GM18907 (cell line): ENCODE results near the gene RSRC1.
A peak's percentile ranks its signal among the peaks of the same experiment; 100 is the strongest.
"Not testable (repeated sequence)": the region's sequence is repeated elsewhere in the genome, so short reads cannot be mapped to it uniquely, and the experiment has no call there.

ENCODE experiments used
- ATAC-seq: cut with Tn5 transposase; IDR thresholded peaks from one replicate; pipeline ENCODE4 v1.9.1; 2021; ENCODE audit warnings: mild to moderate bottlenecking, moderate library complexity; ENCODE audit not compliant: unreplicated experiment

RSRC1 gene

DNA sequence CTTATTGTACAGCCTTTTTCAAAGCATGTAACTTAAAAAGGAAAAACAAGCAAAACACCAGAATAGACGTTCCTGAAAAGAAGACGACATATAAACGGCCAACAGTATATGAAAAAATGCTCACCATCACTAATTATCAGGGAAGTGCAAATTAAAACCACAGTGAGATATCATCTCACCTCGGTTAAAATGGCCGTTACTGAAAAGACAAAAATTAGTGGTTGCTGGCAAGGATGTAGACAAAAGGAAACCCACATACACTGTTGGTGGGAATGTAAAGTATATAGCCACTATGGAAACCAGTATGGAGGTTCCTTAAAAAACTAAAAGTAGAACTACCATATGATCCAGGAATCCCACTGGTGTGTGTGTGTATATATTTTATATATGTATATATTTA, 396.6 kb downstream of the RSRC1 start:
- no peak for ATAC-seq

DNA sequence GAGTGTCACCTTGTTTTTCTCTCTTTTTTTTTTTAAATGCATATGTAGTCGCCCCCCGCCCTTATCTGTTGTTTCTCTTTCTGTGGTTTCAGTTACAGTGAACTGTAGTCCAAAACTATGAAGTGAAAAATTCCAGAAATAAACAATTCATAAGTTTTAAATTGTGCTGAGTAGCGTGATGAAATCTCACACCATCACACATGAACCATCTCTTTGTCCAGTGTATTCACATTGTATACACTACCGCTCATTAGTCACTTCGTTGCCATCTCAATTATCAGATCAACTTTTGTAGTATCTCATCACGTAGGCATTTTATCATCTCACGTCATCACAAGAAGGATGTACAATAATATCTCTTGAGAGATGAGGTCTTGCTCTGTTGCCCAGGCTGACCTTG, 398.6 kb downstream of the RSRC1 start:
- ATAC-seq = no peak

DNA sequence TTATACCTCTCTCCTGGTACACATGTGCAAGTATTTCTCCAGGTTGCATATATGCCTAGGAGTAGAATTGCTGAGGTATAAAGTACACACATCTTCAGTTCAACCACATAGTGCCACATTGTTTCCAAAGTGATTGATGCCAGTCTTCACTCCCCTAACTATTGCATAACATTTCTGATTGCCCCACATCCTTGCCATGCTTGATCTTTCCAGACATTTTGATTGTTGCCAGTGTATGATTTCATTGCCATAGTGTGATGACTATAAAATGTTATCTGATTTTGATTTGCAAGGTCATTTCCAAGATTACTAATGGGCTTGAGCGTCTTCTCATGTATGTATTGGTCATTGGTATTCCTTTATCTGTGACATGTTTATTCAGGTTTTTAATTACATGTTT, 400.0 kb downstream of the RSRC1 start:
- ATAC-seq = no peak

DNA sequence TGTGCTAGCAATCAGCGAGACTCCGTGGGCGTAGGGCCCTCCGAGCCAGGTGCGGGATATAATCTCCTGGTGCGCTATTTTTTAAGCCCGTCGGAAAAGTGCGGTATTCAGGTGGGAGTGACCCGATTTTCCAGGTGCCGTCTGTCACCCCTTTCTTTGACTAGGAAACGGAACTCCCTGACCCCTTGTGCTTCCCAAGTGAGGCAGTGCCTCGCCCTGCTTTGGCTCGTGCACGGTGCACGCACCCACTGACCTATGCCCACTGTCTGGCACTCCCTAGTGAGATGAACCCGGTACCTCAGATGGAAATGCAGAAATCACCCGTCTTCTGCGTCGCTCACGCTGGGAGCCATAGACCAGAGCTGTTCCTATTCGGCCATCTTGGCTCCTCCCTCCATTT, 406.8 kb downstream of the RSRC1 start:
- not testable (repeated sequence) for ATAC-seq

DNA sequence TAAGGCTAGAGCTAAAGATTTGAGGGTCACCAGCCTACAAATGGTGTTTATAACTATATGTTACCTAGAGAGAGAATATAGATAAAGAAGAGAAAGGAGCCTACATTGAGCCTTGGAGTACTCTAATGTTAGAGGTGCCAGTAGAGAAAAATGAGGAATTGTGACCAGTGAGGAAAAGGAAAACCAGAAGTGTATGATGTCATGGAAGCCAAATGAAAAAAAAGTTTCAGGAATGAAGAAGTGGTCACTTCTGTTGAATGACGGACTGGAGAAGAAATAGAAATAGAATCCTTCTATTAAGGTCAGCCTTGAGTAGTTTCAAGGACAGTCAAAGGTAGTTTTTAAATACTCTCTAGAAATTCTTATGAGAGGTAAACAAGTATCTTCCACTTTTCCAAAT, 409.9 kb downstream of the RSRC1 start:
- no peak for ATAC-seq

DNA sequence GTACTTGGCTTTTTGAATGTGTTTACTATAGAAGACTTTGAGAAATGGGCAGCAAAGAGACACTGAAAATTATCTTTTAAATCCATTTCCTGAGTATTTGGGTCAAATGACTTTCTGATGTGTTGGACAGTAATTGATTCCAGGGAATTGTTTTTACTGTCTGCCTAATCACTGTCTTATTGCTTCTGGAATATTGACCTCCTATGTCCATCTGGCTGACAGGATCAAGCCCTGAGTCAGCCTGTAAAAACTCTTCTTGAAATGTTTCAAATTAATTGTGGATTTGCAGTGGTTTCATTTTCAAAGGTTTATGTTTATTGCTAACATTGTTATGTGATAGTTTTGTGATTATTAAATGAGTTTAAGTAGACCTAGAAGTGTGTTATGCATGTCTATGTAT, 410.5 kb downstream of the RSRC1 start:
- no peak for ATAC-seq

DNA sequence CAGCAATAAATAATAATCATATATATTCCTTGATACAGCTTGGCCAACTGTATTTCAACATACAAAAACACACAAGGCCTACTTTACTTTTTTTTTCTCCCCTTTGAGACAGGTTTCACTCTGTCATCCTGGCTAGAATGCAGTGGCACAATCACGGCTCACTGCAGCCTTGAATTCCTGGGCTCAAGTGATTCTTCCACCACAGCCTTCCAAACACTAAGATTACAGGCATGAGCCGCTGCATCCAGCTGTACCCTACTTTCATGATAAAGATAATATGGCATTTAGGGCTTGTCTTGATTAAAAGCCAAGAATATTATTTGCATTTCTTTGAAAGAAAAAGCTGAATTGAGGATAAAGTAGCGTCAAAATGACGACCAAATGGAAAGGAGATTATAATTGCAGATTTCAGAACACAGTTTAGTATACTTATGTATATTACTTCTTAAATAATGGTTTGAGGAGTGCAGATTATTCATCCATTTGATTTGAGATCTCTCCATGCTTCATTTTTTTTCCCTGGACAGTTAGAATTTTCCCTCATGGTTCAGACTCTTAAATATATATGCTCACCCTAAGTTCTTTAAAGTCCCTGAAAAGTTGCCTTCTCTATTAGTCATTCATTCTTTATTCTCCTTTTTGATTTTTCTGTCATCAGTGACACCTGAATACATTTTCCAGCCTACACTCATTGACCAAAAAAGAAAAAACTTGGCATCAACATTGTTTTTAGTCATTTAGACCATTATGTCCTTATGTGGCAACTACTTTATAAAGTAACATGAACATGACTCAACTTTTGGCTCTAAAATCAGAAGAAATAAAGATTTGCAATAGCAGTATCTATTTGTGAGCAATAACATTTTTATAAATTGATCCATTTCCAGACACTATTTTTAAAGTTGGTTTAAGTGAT, 412.6 kb downstream of the RSRC1 start:
- no peak for ATAC-seq

DNA sequence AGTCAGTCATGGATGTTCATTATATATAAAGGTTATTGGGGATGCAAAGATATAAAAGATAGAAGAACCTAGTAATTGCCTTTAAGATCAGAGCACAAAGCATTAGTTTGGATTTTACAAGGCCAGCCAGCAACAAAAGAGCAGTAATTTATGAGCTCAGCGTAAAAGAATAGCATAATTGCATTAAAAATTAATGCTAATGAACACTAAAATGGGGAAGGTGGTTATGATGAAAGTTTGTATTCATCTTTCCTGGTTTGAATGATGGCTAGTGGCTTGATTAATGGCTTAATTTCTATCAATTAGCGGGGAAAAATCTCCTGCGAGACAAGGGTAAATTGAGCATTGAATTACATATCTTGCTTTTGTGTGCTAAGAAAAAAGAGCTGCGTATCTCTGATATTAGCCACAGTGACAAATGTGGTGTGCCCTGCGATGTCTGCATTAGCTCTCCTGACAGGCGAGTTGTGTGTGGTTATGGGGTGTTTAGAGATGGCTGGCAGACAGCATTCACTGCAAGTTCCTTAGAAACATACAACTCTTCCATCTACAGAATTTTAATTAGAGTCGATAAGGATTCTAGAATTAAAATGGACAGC, 418.3 kb downstream of the RSRC1 start:
- no peak for ATAC-seq

DNA sequence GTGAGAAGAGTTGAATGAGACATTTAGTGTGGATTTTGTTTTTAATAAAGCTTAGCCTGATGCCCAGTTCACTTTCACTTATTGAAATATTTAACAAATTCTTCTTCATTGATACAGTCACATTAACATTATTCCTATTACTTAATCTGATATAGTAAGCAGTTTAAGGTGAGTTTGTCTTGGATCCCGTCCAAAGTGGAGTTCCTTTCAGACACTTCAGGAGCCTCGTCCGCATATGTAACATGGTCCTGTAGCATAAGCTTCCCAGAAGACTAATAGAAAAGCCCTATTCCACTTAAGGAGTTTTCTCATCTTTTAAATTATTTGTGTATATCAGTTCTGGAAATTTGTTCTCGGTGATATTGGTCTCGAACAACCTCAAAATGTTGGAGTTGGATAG, 421.4 kb downstream of the RSRC1 start:
- ATAC-seq = no peak

DNA sequence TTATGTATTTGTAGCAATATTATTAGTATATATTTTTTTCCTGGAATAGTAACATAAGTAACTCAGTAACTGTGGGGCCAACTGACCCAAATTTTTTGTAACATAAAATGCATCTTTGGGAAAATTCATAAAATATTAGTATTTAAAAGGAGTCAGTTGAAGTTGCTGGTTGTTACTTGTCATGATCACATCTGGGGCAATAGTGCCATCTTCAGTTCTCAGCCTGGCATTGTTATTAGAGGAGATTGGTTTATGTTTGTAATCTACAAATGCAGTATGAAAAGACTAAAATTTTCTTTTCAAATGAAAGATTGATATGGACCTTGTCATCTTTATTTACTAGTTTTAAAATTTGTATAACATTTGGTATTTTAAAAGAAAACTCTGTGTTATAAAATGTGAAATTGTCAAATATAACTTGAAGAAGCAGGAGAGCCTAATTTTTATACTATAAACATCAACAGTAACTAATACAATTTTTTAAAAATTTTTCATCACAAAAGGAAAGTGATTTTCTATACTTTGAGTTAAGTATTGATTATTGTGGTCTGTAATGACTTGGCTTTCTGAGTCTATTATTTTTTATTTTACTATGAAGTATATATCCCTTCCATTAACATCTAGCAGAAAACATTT, 422.3 kb downstream of the RSRC1 start:
- peak; percentile 70 for ATAC-seq

DNA sequence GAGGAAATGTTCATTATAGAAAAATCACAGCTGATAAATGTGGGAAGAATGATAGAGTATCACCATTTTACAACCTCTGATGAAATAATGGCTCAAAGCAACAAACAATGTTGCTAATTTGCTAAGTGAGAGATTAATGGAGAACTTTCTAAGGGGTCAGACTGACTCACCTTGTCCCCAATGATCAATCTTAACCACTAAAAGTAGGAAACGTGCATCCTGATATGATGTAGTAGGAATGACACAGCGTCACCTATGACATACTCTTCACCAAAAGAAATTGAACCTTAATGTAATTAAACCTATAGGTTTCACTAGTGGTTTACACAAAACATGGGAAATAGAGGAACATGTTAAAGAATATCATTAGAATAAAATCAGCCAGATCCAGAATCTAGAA, 426.0 kb downstream of the RSRC1 start:
- no peak for ATAC-seq

DNA sequence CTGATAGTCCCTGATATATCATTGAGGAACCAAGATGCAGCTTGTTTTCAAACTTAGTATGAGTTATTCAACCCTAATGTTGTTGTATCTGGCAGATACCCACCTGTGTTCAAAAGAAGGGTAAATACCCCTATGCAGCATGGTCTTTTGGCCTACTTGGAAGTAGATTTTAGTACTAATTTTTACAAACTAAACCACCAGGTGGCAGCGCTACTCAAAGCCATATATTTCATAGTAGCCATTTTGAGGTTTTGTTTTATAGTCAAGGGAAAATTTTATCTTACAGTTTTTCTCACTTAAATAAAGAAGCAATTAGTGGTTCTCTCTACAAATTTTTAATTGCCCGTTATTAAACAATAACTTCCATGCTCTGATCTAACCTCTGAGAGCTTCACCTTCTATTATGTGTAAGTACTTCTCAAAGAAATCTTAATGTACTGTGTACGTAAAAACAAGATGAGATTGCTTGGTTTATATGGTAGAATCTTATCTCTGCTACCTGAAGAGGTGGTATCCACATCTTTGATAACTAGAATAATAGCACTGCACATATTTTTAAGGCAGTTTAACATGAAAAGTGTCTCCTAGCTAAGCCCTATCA, 429.6 kb downstream of the RSRC1 start:
- peak; percentile 76 for ATAC-seq

DNA sequence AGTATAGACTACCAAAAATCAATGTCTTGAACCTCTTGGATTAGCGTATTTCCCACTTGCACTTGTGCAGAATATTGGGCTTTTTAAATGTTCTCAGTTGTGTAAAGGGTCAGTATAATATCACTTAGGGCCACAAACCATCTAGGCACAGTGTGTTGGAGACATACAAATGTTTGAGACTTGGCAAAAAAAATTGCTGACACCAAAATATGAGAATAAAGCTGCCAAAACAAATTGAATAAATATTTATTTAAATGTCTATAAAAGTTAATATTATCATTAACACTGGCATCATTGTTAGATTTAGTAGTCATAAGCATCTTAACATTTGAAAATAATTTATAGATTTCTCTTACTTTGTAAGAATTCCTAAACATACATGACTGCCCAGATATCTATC, 430.2 kb downstream of the RSRC1 start:
- ATAC-seq = no peak

DNA sequence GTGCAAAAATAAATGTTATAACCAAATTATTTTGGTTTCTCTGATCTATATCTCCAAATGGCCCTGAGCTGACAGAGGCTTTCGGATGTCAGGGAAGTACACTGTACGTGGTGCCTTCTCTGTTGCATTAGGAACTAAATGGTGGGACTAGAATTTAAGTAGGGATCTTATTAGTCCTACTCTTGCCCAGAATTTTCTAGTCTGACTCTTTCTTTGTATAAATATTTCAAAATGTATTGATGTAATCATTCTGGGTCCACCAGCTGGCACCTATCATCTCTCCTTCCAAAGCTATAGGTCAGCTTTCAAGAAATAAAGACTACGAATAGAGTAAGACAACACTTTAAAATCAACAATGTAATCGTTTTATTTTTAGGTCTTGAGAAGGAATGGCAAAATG, 438.8 kb downstream of the RSRC1 start:
- no peak for ATAC-seq

DNA sequence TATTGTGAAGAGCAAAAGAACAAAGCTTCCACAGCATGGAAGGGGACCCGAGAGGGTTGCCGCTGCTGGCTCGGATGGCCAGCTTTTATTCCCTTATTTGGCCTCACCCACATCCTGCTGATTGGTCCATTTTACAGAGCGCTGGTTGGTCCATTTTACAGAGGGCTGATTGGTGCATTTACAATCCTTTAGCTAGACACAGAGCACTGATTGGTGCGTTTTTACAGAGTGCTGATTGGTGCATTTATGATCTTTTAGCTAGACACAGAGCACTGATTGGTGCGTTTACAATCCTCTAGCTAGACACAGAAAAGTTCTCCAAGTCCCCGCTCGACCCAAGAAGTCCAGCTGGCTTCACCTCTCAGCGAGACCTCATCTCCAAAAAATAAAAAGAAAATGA, 440.0 kb downstream of the RSRC1 start:
- not testable (repeated sequence) for ATAC-seq

DNA sequence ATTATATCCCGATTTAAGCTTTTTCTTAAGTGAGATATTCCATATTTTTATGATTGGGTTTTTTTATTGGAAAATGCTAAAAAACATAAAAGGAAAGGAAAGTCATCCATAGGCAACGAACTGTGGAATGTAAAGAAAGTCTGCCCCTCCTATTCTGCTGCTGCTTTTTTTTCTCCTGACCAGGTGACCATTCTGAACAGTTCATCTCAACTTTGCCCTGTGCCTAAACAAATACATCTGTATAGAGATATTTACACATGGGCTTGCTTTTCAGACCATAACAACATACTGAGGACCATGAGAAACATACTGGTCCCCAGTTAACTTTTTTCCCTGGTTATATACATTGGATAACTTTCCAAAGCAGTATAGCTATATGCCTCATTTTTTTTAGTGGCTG, 442.2 kb downstream of the RSRC1 start:
- ATAC-seq = no peak

DNA sequence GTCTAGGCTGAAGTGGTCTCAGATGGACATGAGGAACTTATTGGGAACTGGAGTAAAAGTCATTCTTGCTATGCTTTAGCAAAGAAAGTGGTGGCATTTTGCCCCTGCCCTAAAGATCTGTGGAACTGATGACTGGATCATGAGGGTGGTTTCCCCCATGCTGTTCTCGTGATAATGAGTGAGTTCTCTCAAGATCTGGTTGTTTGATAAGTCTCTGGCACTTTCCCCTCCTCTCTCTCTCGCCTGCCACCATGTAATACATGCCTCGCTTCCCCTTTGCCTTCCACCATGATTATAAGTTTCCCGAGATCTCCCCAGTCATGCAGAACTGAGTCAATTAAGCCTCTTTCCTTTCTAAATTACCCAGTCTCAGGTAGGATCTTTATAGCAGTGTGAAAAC, 449.6 kb downstream of the RSRC1 start:
- ATAC-seq = no peak

DNA sequence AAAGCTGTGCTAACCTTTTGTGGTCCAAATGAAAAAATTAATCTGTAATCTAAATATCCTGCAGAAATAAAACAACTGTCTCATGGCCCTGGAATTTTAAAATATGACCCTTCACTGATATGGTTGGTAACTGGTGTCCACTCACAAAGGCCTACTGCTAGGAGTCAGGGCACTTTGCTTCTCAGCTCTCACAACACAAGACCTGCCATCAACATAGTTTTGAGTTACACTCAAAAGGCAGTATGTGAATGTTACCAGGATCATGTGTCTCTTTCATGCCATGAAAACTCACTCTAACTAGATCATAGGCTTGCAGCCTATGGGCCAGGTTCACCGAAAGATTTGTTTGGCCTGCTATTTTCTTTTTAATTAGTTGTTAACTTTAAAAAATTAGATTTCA, 451.1 kb downstream of the RSRC1 start:
- ATAC-seq = no peak

DNA sequence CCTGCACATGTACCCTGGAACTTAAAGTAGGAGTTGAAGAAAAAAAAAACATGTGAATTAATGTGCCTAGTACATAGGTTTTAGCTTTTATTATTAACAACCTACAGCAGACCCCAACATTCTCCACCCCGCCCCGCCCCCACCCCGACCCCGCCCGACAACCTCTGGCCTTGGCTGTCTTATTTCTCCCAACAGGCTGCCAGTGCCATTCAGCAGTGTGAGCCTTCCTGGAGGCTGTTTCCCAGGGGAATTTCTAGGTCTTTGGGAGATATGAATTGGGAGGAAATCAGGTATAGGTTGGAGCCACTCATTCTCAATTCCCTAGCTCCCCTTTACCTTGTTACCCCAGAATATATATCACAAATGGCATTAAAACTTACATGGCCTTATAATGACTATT, 452.8 kb downstream of the RSRC1 start:
- no peak for ATAC-seq

DNA sequence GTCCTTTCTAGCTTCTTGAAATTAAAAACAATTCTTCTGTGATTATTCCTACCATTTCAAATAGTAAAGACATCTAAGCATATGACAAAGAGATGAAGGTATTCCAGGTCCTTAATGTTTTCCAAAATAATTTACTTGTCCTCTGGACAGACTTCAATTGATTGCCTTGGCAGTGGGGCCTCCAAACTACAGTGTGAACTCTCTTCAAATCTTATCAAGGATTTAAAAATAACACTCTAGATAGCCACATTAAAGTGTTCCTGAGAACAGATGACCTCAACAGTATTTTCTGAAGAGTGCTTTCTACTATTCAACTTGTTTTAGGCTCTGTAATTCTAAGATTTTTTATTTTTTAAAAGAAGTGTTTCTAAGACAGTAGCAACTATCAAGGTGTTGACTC, 453.2 kb downstream of the RSRC1 start:
- no peak for ATAC-seq

DNA sequence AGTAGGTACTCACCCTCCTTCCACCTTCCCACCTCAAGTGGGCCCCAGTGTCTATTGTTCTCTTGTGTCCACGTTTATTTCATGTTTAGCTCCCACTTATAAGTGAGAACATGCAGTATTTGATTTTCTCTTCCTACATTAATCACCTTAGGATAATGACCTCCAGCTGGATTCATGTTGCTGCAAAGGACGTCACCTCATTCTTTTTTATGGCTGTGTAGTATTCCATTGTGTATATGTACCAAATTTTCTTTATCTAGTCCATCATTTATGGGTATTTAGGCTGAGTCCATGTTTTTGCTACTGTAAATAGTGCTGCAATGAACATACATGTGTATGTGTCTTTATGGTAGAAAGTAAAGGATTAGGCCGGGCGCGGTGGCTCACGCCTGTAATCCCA, 455.2 kb downstream of the RSRC1 start:
- ATAC-seq = no peak

DNA sequence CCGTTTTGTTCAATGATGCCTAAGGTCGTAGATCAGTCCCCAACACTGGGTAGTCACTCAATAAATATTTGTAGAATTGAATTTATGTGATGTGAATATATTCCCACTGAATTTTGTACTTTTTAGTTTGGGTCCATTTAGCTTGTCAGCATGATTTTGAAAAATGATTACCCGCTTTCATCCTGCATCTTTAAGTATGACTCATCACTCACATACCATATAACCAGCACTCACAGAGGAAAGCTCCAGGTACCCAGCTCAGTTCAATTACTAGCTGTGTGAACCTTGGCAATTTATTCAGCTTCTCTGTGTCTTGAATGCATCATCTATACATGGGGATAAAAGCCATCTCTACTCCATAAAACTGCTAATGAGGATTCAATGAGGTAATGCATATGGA, 458.9 kb downstream of the RSRC1 start:
- no peak for ATAC-seq
